HG03139 (cell line): ENCODE results near the gene IRS2.

Source experiments
- ATAC-seq: cut with Tn5 transposase; IDR thresholded peaks from one replicate; pipeline ENCODE4 v1.9.1; 2021; ENCODE audit not compliant: unreplicated experiment

Gene IRS2

DNA sequence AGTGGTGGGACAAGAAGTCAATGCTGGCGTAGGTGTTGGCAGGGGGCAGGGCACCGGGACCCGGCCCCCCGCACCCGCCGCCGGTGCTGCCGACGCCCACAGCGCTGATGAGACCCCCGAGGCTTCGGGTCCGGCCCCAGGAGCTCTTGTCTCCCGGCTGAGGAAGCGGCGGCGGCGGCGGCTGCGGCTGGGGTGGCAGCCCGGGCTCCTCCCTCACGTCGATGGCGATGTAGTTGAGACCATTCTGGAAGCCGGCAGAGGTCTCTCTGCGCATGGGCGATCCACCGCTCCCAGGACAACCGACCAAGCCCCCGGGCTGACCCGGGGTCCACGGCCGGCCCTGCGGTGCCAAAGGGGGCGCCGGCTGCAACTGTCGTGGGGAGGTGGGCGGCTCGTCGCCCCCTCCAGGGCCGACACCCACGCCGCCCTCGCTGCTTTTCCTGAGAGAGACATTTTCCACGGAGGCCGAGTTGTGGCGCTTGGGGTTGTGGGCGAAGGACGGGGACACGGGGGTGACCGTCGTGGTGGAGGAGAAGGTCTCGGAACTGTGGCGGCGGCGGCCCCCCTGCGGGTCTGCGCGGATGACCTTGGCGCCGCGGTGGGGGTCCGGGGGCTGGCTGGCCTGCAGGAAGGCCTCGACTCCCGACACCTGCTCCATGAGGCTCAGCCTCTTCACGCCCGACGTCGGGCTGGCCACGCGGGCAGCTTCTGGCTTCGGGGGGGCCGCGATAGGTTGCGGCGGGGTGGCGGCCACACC is 4.1 kb downstream of the IRS2 start:
- ATAC-seq, result no peak

- no peak for ATAC-seq
These were observed 4.9 kb downstream of the IRS2 start for GRCh38 chr13:109781384-109782065.

- ATAC-seq, result no peak
These were observed 5.5 kb downstream of the IRS2 start for GRCh38 chr13:109780845-109781383.

DNA sequence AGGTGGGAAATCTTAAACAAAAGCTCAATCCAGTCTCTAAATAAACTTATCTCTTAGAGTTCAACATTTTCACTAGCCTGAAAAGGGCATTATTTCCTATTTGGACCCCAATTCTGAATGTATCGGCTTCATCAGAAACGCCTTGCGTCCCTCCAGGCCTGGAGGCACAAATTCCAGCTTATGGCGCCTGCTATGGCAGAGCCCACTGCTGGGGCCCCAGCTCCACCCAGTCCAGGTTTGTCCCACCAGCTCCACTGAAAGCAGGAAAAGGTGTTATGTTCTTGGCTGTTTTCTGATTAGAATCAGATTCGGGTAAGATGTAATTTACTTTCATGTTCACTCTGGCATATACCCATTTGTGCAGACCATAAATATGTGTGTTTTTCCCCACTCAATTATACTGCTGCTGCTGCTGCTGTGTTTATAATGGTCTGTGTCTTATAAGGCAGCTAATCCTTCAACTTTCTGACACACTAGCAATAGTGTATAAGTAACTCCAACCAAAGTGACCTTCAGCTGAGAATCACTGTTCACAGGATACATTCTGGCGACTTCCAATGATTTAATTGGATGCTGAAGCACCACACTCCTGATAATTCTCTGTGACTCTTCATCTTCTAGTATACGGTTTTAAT is 6.4 kb downstream of the IRS2 start:
- no peak for ATAC-seq

DNA sequence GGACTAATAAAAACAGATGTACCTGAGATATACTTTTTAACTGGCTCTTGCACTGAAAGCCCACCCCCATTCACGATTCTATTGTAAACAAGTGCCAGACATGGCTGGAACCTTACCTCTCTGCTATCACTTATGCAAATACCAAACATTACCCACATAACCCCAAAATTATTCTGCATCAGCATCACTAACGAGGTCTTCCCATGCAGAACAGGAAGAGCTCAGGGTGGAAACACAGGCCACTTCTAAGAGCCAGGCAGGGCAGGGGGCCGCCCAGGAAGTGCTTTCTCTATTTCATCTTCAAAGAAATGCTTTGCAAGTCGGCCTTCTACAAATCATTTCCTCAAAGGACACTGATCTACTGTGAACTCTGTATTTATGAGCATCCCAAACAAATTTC is 7.3 kb downstream of the IRS2 start:
- no peak for ATAC-seq

GRCh38 chr13:109778102-109778542 is 8.3 kb downstream of the IRS2 start:
- no peak for ATAC-seq

DNA sequence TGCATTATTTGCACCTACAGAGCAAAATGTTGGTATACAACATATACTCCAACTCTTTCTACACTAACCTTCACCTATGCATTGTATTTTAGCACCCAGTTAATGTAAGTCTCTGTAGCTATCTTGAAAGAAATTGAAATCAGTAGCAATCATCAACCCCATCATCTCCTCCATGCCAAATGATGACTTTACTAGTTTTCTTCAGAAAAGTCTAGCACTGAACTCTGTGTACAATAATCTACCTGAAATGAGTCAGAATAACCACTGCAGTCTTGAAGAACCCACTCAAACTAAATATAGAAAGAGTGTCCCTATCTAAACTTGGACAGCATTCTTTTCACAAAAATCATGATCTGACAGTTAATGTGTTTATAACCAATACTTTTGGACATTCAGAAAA is 9.8 kb downstream of the IRS2 start:
- ATAC-seq, result no peak

- no peak for ATAC-seq
These were observed 12.6 kb downstream of the IRS2 start for GRCh38 chr13:109773786-109774185.

DNA sequence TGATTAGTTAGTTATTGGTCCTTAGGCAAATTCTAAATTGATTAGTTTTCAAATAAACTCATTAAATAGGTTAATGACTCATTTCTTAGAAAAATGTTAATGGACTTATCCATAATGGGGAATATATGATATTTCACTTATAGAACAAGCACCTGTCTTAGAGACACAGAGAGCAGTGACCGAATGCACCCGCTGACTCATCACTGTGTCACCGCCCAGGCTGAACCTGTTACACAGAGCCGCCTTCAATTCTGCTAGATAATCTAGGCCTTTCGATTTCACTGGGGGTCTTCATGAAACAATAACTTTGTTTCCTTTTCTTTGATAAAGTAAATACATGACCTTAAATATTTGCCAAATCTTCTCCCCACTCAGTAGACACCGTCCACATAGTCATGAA is 13.1 kb downstream of the IRS2 start:
- no peak for ATAC-seq

- no peak for ATAC-seq
These were observed 14.5 kb downstream of the IRS2 start for GRCh38 chr13:109771926-109772325.

GRCh38 chr13:109770436-109770835 is 15.9 kb downstream of the IRS2 start:
- ATAC-seq, result no peak

GRCh38 chr13:109769921-109770320 is 16.5 kb downstream of the IRS2 start:
- ATAC-seq, result no peak

GRCh38 chr13:109769275-109769674 is 17.1 kb downstream of the IRS2 start:
- no peak for ATAC-seq

- ATAC-seq, result no peak
These were observed 17.8 kb downstream of the IRS2 start for GRCh38 chr13:109768616-109769015.

- ATAC-seq, result no peak
These were observed 18.2 kb downstream of the IRS2 start for GRCh38 chr13:109768176-109768575.

GRCh38 chr13:109767023-109767422 is 19.4 kb downstream of the IRS2 start:
- ATAC-seq, result no peak

GRCh38 chr13:109764470-109765291 is 21.7 kb downstream of the IRS2 start:
- no peak for ATAC-seq

DNA sequence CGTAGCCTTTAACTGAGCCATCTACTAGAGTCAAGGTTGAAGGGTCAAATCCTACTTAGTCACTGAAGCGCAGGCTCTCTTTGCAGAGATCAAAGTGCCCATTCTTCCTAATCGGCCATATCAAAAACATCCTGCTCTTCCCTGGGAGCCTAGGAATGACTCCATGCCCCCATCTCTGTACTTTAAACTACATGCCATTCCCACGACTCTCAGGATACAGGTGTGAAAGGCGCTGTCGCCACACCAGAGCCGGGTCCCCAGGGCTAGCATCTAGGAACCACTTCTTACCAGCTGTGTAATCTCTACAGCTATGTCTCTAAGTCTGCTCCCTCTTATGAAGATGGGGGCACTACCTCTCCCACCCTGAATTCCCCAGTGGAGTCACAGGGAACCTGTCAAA is 22.3 kb downstream of the IRS2 start:
- no peak for ATAC-seq

DNA sequence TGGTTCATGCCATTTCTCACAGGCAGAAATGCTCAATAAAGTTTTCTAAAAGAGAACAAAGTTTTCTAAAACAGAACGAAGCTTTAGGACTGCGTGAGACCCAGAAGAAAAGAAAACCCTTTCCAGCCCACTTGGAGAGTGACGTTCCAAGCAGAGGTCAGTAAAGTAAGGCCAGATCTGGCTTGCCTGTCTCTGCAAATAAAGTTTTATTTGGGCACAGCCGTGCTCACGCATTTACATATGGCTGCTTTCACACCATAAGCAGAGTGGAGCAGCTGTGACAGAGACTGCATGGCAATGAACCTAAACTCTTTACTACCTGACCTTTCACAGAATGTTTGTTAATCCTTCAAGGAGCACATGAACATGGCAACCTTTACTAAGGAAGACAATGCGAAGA is 23.6 kb downstream of the IRS2 start:
- ATAC-seq, result no peak

GRCh38 chr13:109761695-109762094 is 24.7 kb downstream of the IRS2 start:
- ATAC-seq, result no peak

DNA sequence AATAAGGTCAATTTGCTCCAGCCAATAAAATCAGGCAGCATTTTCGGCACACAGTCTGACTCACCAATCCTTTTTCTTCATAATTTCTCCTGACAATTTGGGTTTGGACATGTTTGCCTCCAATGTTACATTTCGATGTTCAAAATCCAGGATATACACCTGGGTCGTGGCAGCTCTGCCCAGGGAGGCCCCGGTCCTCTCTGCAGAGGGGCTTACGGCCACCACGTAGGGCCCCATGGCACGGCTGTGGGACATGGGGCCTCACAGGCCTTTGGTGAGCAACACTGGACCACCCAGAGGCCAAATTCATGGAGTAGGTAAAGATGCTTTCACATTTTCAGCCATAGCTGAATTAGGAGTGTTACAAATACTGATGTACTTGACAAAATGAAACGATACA is 25.4 kb downstream of the IRS2 start:
- no peak for ATAC-seq
